Body of pancreas (tissue), 4 donors: ENCODE measurements around the gene SLC35F2. TPM values are rescaled to one million over a fixed set of nuclear protein-coding genes. Genes with fewer than 3 reads are reported as not detected.

Source experiments
- ATAC-seq: fragments of 150-250 bp; one replicate; pipeline ENCODE4 v1.9.1; 2016
- DNase-seq, 4 donors: peaks; one replicate each; pipeline ENCODE4 v3.0.0-alpha.2; 2019
- H3K27ac ChIP-seq, 4 donors: fragments of 200-600 bp; sonication (generic); 1 replicate in 3 of 4; 2 replicates in 1 of 4; pipeline versions ENCODE4 v1.5.1 to v1.6.1; 2016 to 2019; ENCODE audit warnings: mild to moderate bottlenecking in 1 of 4, mixed read lengths in 1 of 4, moderate library complexity in 1 of 4
- H3K27me3 ChIP-seq, 2 donors: fragments of 200-600 bp; sonication (generic); one replicate each; pipeline ENCODE4 v1.6.0; 2016; ENCODE audit warnings: mild to moderate bottlenecking in 1 of 2
- H3K36me3 ChIP-seq, 2 donors: fragments of 200-600 bp; sonication (generic); replicated peaks in 1 of 2; 2 replicates each; pipeline ENCODE4 v1.5.1; 2016; ENCODE audit warnings: low read depth in 2 of 2; ENCODE audit not compliant: insufficient read depth in 1 of 2
- H3K4me1 ChIP-seq: fragments of 200-600 bp; sonication (generic); one replicate; pipeline ENCODE4 v1.6.0; 2016
- H3K4me3 ChIP-seq, 2 donors: fragments of 200-600 bp; sonication (generic); 1 replicate in 1 of 2; 2 replicates in 1 of 2; pipeline ENCODE4 v1.5.1; 2016 to 2019
- H3K9me3 ChIP-seq, 3 donors: fragments of 200-600 bp; sonication (generic); 1 replicate in 2 of 3; 2 replicates in 1 of 3; pipeline ENCODE4 v1.5.1; 2016
- CTCF ChIP-seq, 7 experiments: fragments of 450-650 bp in 4 of 7; fragments of 200-600 bp in 3 of 7; sonication (generic) in 3 of 7; IDR thresholded peaks; one replicate each; pipeline ENCODE4 v1.5.1; 2016 to 2019; ENCODE audit warnings: antibody characterized with exemption in 7 of 7
- POLR2A ChIP-seq, 3 donors: fragments of 450-650 bp; IDR thresholded peaks; one replicate each; pipeline ENCODE4 v1.6.1; 2016; ENCODE audit warnings: antibody characterized with exemption in 3 of 3, mild to moderate bottlenecking in 2 of 3
- WGBS, 2 donors: methylation state at CpG; one replicate each; pipeline ENCODE4 v1.1.5; 2017; 5-methylcytosine and 5-hydroxymethylcytosine counted together
- intact Hi-C: fragments of 100-400 bp; cut with DNase I; formaldehyde crosslinking; loops from one replicate; pipeline ENCODE4 v1.15.1; 2023
- total RNA-seq, 2 donors: library from RNA; depleted of rRNA; stranded (reverse); fragments of >200 nt; gene quantifications; one replicate each; pipeline ENCODE4 v1.1.0, GENCODE V29; 2016

SLC35F2 gene
- total RNA-seq, 2 donors from 2014 or later = 0.33 to 8.6 TPM

- WGBS, 2 donors = 22 to 26% methylated on average over 3 of the region's 3 CpGs
- no peak for ATAC-seq
- Histone ChIP-seq H3K27ac (no peak overlapping the region), H3K4me3 (no peak overlapping the region), H3K36me3 (no peaks in the 10 kb centered on the region), H3K27me3 (no peaks in the 10 kb centered on the region), H3K9me3 (no peaks in the 10 kb centered on the region), H3K4me1 (no peaks in the 10 kb centered on the region)
- DNase-seq = no peak
- TF ChIP-seq POLR2A (IDR thresholded peaks at IDR 0.05) (no peak), CTCF (IDR thresholded peaks at IDR 0.05) (no peak)
- intact Hi-C loops = no loop called here
Observed at GRCh38 chr11:107780775-107781174, 77.8 kb downstream of the SLC35F2 start.

GRCh38 chr11:107780136-107780535, 78.5 kb downstream of the SLC35F2 start:
- H3K9me3 ChIP-seq = no peaks in the 10 kb centered on the region
- intact Hi-C loops = no loop called here
- ATAC-seq (no peak), DNase-seq (no peak)
- H3K36me3 ChIP-seq = no peaks in the 10 kb centered on the region
- no peak overlapping the region for H3K4me3 ChIP-seq
- no peaks in the 10 kb centered on the region for H3K27me3 ChIP-seq
- TF ChIP-seq CTCF (IDR thresholded peaks at IDR 0.05) (no peak), POLR2A (IDR thresholded peaks at IDR 0.05) (no peak)
- H3K27ac ChIP-seq = no peak overlapping the region
- no peaks in the 10 kb centered on the region for H3K4me1 ChIP-seq
- WGBS, 2 donors = 17 to 20% methylated on average over 3 of the region's 3 CpGs

DNA sequence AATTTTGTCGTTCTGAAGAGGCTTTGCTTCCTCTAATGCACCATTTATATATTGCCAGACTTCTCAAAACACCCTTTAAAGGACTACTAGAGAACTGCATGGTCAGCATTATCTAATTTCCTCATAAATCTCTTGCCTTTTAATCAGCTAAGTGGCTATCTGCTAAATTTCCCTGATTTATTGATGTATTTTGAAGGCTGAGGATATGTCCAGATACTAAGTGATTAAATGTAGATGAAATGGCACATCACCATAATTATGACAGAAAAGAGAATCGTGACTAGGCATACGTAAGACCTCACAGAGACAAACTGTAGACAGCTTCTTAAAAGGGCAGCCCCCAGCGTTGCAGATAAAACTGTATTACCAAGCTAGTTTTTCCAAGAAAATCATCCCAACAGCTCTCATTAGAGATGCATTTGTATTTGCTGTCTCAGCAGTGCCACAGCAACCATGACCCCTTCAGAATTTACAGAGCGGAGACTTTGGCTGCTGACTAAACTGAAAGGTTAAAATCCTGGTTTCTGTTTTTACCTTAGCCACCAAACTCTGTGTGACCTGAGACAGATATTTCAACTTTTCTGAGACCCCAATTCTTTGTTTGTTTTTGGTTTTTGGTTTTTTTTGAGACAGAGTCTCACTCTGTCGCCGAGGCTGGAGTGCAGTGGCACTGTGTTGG, 79.6 kb downstream of the SLC35F2 start:
- intact Hi-C loops = no loop called here
- DNase-seq (no peak), ATAC-seq (no peak)
- Histone ChIP-seq H3K27ac (no peak overlapping the region), H3K36me3 (no peaks in the 10 kb centered on the region), H3K4me3 (no peak overlapping the region), H3K27me3 (no peaks in the 10 kb centered on the region), H3K9me3 (no peaks in the 10 kb centered on the region), H3K4me1 (no peaks in the 10 kb centered on the region)
- WGBS, 2 donors = 62 to 63% methylated on average over 7 of the region's 7 CpGs
- TF ChIP-seq CTCF (IDR thresholded peaks at IDR 0.05) = no peak
- no peak for TF ChIP-seq POLR2A (IDR thresholded peaks at IDR 0.05)

GRCh38 chr11:107777110-107777509, 81.5 kb downstream of the SLC35F2 start:
- TF ChIP-seq POLR2A (IDR thresholded peaks at IDR 0.05) = no peak
- no peak for TF ChIP-seq CTCF (IDR thresholded peaks at IDR 0.05)
- no peaks in the 10 kb centered on the region for H3K4me1 ChIP-seq
- H3K9me3 ChIP-seq = no peaks in the 10 kb centered on the region
- DNase-seq (no peak), ATAC-seq (no peak)
- H3K27ac ChIP-seq = no peak overlapping the region
- no peak overlapping the region for H3K4me3 ChIP-seq
- intact Hi-C loops = no loop called here
- WGBS, 2 donors = 49 to 53% methylated on average over 2 of the region's 2 CpGs
- no peaks in the 10 kb centered on the region for H3K36me3 ChIP-seq
- H3K27me3 ChIP-seq = no peaks in the 10 kb centered on the region

DNA sequence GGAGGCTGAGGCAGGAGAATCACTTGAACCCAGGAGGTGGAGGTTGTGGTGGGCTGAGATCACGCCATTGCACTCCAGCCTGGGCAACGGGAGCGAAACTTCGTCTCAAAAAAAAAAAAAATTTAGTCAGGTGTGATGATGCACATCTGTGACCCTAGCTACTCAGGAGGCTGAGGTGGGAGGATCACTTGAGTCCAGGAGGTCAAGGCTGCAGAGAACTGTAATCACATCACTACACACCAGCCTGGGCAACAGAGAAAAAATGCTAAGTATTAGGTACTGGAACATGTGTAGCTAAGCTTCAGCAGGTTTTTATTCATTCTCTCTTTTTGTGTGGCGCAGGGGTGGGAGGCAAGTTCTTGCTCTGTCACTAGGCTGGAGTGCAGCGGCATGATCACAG, 82.5 kb downstream of the SLC35F2 start:
- no peak for DNase-seq
- H3K27ac ChIP-seq = no peak overlapping the region
- 89 to 95% methylated on average over 5 to 6 of the region's 6 CpGs for WGBS, 2 donors

More for the DNA sequence above, 82.5 kb downstream of the SLC35F2 start:
- TF ChIP-seq POLR2A (IDR thresholded peaks at IDR 0.05) (no peak), CTCF (IDR thresholded peaks at IDR 0.05) (no peak)
- intact Hi-C loops = no loop called here
- H3K4me1 ChIP-seq = no peaks in the 10 kb centered on the region
- no peaks in the 10 kb centered on the region for H3K9me3 ChIP-seq
- H3K36me3 ChIP-seq = no peaks in the 10 kb centered on the region
- H3K27me3 ChIP-seq = no peaks in the 10 kb centered on the region
- ATAC-seq = no peak
- no peak overlapping the region for H3K4me3 ChIP-seq
